Measurements from ENCODE around the gene CATSPER1.
A peak's percentile ranks its signal among the peaks of the same experiment; 100 is the strongest.

CATSPER1 gene

DNA sequence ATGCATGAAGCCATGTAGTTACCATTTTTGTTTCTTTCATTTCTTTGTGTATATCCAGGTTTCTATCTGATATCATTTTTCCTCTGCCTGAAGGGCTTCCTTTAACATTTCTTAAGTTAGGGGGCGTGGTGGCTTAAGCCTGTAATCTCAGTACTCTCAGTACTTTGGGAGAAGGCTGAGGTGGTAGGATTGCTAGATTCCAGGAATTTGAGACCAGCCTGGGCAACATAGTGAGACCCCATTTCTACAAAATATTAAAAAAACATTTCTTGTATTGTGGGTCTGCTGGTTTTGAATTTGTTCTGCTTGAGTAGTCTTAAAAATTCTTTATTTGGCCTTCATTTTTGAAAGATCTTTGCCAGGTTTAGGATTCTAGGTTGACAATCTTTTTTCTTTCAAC lies 38.3 kb upstream of the CATSPER1 start:
- Mint-ChIP-seq H3K27me3 (no peaks in the 10 kb centered on the region), H3K4me3 (no peak overlapping the region), H3K9me3 (no peaks in the 10 kb centered on the region), H3K36me3 (ENCODE audit: insufficient read depth) (peaks cover 98% of the 10 kb centered on the region), H3K4me1 (ENCODE audit: low read depth in 2 of 2) (peaks cover 32 to 43% of the 10 kb centered on the region in 2 donors), H3K27ac (peak overlapping the region; percentile 1 to 60)
- ATAC-seq (replicated peaks) = no peak
- no peak for DNase-seq

DNA sequence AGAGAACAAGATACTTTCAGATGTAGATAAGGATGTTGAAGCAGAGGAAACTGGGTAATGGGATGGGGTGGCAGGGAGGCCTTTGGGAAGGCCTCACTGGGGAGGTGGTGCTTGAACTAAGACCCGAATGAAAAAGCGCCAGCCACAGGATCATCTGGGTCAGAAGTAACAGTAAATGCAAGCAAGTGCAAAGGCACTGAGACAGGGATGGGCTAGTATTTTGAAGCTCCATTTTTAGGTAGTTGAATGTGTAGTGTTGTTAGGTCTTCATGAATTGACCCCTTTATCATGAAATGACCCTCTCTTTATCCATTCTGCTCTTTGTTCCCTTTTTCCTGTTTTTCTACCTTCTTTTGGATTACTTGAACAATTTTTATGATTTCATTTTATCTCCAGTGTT lies 37.6 kb upstream of the CATSPER1 start:
- Mint-ChIP-seq H3K27ac (peak overlapping the region in 1 of 2 donors; percentile 1), H3K4me3 (no peak overlapping the region), H3K9me3 (no peaks in the 10 kb centered on the region), H3K27me3 (no peaks in the 10 kb centered on the region), H3K36me3 (ENCODE audit: insufficient read depth) (peaks cover 98% of the 10 kb centered on the region), H3K4me1 (ENCODE audit: low read depth in 2 of 2) (peaks cover 29 to 37% of the 10 kb centered on the region in 2 donors)
- ATAC-seq (replicated peaks) (no peak), DNase-seq (no peak)

DNA sequence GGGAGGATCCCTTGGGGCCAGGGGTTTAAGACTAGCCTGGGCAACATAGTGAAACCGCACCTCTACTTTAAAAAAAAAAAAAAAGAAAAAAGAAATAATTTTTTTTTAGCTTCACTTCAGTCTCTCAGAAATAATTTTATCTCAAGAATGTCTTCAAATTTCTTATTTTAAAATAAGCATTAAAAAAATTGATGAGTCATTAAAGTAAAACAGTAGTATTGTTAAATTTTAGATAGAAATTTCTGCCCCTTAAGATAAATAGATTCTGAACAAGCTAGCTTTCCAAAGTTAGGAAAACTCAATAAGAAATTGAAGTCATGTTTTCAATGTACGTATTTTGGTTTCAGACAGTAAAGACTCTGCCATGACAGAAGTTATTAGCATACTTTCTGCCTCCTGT lies 36.1 kb upstream of the CATSPER1 start:
- no peak overlapping the region for H3K27ac Mint-ChIP-seq
- H3K4me1 Mint-ChIP-seq (ENCODE audit: low read depth in 2 of 2) = peaks cover 18 to 26% of the 10 kb centered on the region in 2 donors
- no peaks in the 10 kb centered on the region for H3K27me3 Mint-ChIP-seq
- H3K36me3 Mint-ChIP-seq (ENCODE audit: insufficient read depth) = peaks cover 98% of the 10 kb centered on the region
- H3K9me3 Mint-ChIP-seq = no peaks in the 10 kb centered on the region
- DNase-seq (no peak), ATAC-seq (replicated peaks) (no peak)
- no peak overlapping the region for H3K4me3 Mint-ChIP-seq

DNA sequence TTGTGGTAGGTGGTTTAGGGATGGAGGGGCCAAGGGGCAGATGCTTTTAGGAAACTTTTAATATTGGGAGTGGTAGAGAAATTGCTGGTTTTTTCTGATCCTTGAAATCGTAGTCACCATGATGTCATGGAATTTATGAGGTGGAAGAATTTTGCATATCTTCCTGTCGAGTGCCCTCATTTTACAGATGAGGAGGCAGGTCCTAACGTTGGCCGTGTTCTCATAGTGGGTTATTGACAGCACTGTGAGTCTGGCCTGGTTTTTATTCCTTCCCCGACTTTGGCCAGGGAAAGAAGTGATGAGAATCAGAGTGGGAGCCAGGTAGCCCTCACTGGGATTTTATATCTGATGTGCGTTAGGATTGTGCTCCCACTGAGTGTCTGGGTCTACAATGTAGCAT lies 35.0 kb upstream of the CATSPER1 start:
- DNase-seq = no peak
- Mint-ChIP-seq H3K36me3 (ENCODE audit: insufficient read depth) (peaks cover 98% of the 10 kb centered on the region), H3K27me3 (no peaks in the 10 kb centered on the region), H3K27ac (peak overlapping the region in 1 of 2 donors; percentile 46), H3K4me3 (no peak overlapping the region), H3K9me3 (no peaks in the 10 kb centered on the region), H3K4me1 (ENCODE audit: low read depth in 2 of 2) (peaks cover 9 to 15% of the 10 kb centered on the region in 2 donors)
- ATAC-seq (replicated peaks) = no peak

DNA sequence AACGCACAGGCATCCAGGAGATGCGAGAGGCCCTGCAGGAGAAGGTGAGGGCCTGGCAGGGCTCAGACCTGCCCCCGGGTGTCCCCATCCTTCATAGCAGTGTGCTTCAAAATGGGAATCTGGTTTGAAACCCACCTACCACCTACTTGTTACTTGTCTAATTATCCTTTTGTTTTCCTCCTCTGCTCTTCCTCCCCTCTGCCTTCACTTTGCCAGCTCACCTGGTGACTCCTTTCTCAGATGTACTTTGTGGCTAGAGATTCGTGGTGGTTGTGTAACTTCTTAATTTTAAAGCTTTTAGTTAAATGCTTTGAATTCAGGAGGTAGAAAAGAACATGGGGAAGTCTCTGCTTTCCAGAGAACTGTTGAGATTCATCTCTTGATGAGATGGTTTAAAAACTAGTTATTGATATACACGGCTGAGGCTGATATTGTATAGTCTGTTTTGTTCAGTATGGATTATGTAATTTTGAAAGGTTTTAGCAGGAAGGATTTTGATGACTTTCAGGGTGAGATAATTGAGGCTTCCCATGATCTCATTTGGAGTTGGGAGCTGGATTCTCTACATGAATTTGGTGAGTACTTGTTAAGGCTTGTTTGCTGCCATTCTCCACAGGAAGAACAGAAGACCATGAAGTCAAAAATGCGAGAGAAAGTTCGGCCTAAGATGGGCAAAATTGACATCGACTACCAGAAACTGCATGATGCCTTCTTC lies 33.8 kb upstream of the CATSPER1 start:
- H3K36me3 Mint-ChIP-seq (ENCODE audit: insufficient read depth) = peaks cover 98% of the 10 kb centered on the region
- ATAC-seq (replicated peaks) (no peak), DNase-seq (no peak)
- no peaks in the 10 kb centered on the region for H3K27me3 Mint-ChIP-seq
- H3K4me3 Mint-ChIP-seq = no peak overlapping the region
- H3K4me1 Mint-ChIP-seq (ENCODE audit: low read depth in 2 of 2) = peaks cover 11 to 17% of the 10 kb centered on the region in 2 donors
- H3K27ac Mint-ChIP-seq = peak overlapping the region in 1 of 2 donors; percentile 46
- H3K9me3 Mint-ChIP-seq = no peaks in the 10 kb centered on the region

DNA sequence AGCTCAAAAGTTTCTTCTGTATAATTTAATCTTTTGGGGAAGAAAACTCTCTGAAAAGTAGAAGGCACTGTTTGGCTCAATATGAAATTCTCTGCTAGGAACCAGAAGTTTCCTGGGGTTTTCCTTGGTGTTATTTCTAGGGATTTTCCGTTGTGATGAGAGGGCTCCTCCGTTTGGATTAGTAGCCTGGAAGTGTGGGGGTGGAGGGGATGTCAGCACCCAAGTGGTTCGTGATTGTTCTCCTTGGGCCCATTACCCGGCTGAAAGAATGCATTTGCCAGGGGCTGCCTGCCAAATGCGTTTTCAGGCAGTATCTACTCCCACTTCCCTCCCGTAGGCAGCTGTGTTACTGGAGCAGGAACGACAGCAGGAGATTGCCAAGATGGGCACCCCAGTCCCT lies 30.2 kb upstream of the CATSPER1 start:
- Mint-ChIP-seq H3K4me3 (no peak overlapping the region), H3K4me1 (ENCODE audit: low read depth in 2 of 2) (peaks cover 18 to 23% of the 10 kb centered on the region in 2 donors), H3K27me3 (no peaks in the 10 kb centered on the region), H3K9me3 (no peaks in the 10 kb centered on the region), H3K27ac (peak overlapping the region in 1 of 2 donors; percentile 77), H3K36me3 (ENCODE audit: insufficient read depth) (peaks cover 91% of the 10 kb centered on the region)
- DNase-seq (no peak), ATAC-seq (replicated peaks) (no peak)

DNA sequence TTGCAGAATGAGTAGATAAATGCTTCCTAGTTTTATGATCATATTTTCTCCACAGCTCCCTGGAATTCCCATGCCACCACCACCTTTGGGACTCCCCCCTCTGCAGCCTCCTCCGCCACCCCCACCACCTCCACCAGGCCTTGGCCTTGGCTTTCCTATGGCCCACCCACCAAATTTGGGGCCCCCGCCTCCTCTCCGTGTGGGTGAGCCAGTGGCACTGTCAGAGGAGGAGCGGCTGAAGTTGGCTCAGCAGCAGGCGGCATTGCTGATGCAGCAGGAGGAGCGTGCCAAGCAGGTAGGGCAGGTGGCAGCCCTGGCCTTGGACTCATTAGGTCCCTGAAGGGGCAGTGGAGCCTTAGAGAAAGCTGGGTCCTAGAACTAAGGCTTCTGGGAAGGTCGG lies 28.7 kb upstream of the CATSPER1 start:
- Mint-ChIP-seq H3K27me3 (no peaks in the 10 kb centered on the region), H3K9me3 (no peaks in the 10 kb centered on the region), H3K4me1 (ENCODE audit: low read depth in 2 of 2) (peaks cover 19 to 25% of the 10 kb centered on the region in 2 donors), H3K27ac (peak overlapping the region in 1 of 2 donors; percentile 27), H3K36me3 (ENCODE audit: insufficient read depth) (peaks cover 77% of the 10 kb centered on the region), H3K4me3 (no peak overlapping the region)
- ATAC-seq (replicated peaks) (no peak), DNase-seq (no peak)

DNA sequence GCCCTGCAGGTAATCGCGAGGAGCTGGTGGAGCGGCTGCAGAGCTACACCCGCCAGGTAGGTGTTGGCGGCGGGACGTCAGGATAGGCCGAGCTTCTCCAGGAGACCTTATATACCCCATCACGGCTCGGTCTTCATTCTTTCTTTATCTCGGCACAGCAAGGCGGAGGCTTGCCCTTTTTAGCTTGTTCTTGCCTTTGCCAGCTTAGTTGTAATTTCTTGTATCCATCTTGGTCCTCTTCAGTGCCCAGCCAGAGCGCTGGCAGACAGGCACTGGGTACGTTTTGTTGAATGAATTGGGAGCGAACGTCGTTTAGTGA lies 26.3 kb upstream of the CATSPER1 start:
- Mint-ChIP-seq H3K27ac (peak overlapping the region; percentile 91 to 98), H3K4me1 (ENCODE audit: low read depth in 2 of 2) (peaks cover 17 to 25% of the 10 kb centered on the region in 2 donors), H3K27me3 (peaks cover 0 to 8% of the 10 kb centered on the region in 2 donors), H3K4me3 (peak overlapping the region; percentile 95 to 99), H3K36me3 (ENCODE audit: insufficient read depth) (peaks cover 53% of the 10 kb centered on the region), H3K9me3 (no peaks in the 10 kb centered on the region)
- no peak for DNase-seq
- ATAC-seq (replicated peaks) = no peak

DNA sequence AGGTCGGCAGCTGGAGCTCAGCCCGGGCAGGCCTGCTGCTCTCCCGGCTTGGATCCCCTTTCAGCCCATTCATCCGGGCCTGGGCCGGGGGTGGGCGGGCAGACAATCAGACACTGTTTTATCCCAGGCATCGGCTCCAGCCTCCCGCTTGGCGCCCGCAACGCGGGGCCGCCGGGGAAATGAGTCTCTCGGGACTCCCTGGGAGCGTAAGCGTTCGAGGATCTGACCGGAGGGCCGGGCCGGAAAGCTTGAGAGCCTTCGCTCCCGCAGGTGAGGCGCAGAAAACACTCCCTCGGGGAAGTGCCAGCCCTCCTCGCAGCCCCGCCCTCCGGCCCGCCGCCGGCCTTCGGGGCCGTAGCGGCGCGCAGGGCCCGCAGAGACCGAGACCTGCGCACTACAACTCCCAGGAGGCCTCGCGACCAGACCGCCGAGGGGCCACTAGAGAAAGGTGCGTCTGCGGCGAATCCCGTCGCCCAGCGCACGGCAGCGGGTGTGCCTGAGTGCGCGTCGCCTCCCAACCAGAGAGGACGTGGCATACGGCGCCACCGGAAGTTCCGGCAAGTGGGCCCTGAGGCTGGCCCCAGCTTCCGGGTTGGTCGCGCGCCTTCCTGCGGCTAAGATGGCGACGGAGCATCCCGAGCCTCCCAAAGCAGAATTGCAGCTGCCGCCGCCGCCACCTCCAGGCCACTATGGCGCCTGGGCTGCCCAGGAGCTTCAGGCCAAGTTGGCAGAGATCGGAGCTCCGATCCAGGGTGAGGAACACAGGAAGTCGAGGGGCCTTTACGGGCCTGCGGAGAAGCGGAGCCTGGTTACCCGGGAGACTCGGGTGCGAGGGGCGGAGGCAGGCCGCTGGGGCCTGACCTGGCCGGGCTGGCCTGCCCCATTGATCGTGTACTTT lies 25.7 kb upstream of the CATSPER1 start, which contains the start of gene SF3B2:
TSS of gene SF3B2 (plus strand) at position 599 of the 898 bp plus-strand sequence. CDS start at position 620, 21 bp downstream.
- peak within 1 kb of the TSS; percentile 95 to 99 for H3K4me3 Mint-ChIP-seq

DNA sequence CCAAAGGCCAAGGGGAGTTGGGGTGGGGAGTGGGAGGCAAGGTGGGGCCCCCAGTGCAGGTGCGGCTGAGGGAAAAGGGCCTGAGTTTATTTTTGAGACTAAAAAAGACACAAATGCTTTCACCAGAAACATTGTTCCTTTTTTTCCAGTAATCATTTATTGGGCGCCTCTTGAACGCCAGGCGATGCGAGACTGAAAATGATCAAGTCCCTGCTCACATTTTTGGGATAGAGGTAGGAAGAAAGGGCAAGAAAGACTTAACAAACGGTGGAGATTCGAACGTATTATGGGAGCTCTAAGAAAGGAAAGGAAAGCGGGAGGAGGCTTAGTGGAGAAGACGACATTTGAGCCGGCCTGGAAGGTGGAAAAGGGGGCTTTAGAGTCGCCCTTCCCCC lies 25.1 kb upstream of the CATSPER1 start:
- Mint-ChIP-seq H3K4me3 (peak overlapping the region; percentile 95 to 99), H3K27me3 (peaks cover 0 to 8% of the 10 kb centered on the region in 2 donors), H3K9me3 (no peaks in the 10 kb centered on the region), H3K27ac (peak overlapping the region; percentile 91 to 98), H3K4me1 (ENCODE audit: low read depth in 2 of 2) (peaks cover 17 to 25% of the 10 kb centered on the region in 2 donors), H3K36me3 (ENCODE audit: insufficient read depth) (peaks cover 41% of the 10 kb centered on the region)
- ATAC-seq (replicated peaks) (no peak), DNase-seq (no peak)

More for the DNA sequence above, 25.7 kb upstream of the CATSPER1 start, which contains the start of gene SF3B2:
- H3K4me1 Mint-ChIP-seq (ENCODE audit: low read depth in 2 of 2) = peaks cover 17 to 25% of the 10 kb centered on the region in 2 donors
- H3K27ac Mint-ChIP-seq = peak within 1 kb of the TSS; percentile 91 to 98
- H3K9me3 Mint-ChIP-seq = no peaks in the 10 kb centered on the region
- peak; percentile 87 to 93 (median 93) for DNase-seq
- H3K27me3 Mint-ChIP-seq = peaks cover 0 to 8% of the 10 kb centered on the region in 2 donors
- H3K36me3 Mint-ChIP-seq (ENCODE audit: insufficient read depth) = peaks cover 47% of the 10 kb centered on the region
- peak; percentile 97 for ATAC-seq (replicated peaks)

DNA sequence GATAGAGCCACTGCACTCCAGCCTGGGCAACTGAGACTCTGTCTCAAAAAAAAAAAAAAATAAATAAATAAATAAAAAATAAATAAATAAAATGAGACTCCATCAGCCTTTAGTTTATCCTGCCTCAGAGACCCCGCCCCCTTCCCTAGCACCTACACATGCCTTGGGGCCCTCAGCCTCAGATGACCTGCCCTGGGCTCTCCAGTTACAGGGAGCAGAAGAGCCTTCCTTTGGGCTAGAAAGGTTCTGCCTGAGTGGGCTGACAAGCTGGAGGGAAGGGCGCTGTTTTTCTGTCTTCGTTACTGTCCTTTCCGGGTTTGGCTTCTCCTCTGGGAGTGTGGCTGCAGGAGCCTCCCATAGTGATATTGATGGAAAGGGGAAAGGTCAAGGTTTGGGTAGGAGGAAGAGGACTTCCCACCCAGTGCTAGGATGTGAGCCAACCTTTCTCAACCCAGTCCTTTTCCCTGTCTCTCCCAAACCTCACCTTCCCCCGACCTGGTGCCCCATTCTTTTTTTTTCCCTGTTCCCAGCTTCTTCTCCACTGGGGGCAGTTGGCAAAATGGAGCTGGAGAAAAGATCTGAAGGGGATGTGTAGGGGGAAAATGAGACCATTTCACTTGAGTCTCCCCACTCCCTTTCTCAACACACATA lies 24.4 kb upstream of the CATSPER1 start:
- H3K9me3 Mint-ChIP-seq = no peaks in the 10 kb centered on the region
- DNase-seq = no peak
- H3K36me3 Mint-ChIP-seq (ENCODE audit: insufficient read depth) = peaks cover 34% of the 10 kb centered on the region
- peak overlapping the region; percentile 95 to 99 for H3K4me3 Mint-ChIP-seq
- H3K27me3 Mint-ChIP-seq = peaks cover 0 to 8% of the 10 kb centered on the region in 2 donors
- no peak for ATAC-seq (replicated peaks)
- peaks cover 19 to 23% of the 10 kb centered on the region in 2 donors for H3K4me1 Mint-ChIP-seq (ENCODE audit: low read depth in 2 of 2)
- H3K27ac Mint-ChIP-seq = peak overlapping the region; percentile 91 to 98

DNA sequence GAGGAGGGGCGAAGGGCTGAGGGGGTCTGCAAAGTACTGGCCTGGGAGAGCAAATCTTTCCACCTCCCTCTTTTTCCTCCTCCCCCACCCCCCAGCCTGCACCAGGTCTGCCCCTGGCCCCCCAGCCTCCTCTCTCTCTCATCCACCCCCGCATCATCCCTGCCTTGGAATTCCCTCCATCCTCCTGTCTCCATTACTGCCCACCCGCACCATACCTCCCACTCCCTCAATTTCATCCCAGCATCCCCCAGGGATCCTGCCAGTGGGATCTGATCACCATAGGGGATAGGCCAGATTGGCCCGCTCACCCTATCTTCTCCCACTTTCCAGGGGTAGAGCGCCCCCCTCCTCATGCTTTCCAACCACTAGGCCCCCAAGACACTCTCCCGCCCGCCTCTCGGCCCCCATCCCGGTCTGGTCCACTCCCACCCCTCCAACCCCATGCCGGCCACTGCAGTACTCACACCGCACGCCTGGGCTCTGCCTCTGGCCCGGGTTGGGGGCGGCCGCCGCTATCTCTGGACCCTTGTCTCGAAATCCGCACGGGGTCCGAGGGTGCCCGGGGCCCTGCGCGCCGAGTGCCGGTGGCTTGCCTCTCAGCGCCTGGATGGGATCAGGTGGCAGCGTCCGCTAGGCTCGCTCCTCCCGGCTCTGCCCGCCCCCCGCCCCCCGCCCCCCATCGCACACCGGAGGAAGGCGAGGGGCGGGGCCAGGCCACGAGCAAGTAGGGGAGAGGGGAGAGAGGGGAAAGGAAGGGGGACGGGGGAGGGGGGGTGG lies 22.5 kb upstream of the CATSPER1 start, which contains the start of gene GAL3ST3:
TSS of gene GAL3ST3 (minus strand) at position 615 of the 777 bp plus-strand sequence. CDS start 3,746 bp downstream, outside the sequence.
- peaks cover 28 to 29% of the 10 kb centered on the region in 2 donors for H3K4me1 Mint-ChIP-seq (ENCODE audit: low read depth in 2 of 2)
- ATAC-seq (replicated peaks) = no peak
- H3K4me3 Mint-ChIP-seq = no peak within 1 kb of the TSS
- H3K27ac Mint-ChIP-seq = peak within 1 kb of the TSS in 1 of 2 donors; percentile 31
- no peak for DNase-seq
- peaks cover 22% of the 10 kb centered on the region for H3K36me3 Mint-ChIP-seq (ENCODE audit: insufficient read depth)
- no peaks in the 10 kb centered on the region for H3K9me3 Mint-ChIP-seq
- H3K27me3 Mint-ChIP-seq = peaks cover 0 to 8% of the 10 kb centered on the region in 2 donors

Data from effector memory CD8-positive, alpha-beta T cell (primary cell).